ENCODE results near the gene SERPINB12.

Gene SERPINB12

GRCh38 chr18:63603772-63604171, 61.6 kb downstream of the SERPINB12 start:
- DNase-seq: no peak

GRCh38 chr18:63604791-63605567, 62.8 kb downstream of the SERPINB12 start:
- no peak for DNase-seq

- DNase-seq: no peak
Measured at GRCh38 chr18:63606526-63606925, 64.4 kb downstream of the SERPINB12 start.

- DNase-seq: no peak
Measured at GRCh38 chr18:63613420-63613819, 71.3 kb downstream of the SERPINB12 start.

GRCh38 chr18:63617049-63617914, 75.1 kb downstream of the SERPINB12 start:
- no peak for DNase-seq

- DNase-seq: no peak
Measured at GRCh38 chr18:63617915-63618234, 75.7 kb downstream of the SERPINB12 start.
